Glutamatergic neuron (in vitro differentiated cells): Measurements from ENCODE around the gene MXD4. TPM values are rescaled to one million over a fixed set of nuclear protein-coding genes. Genes with fewer than 3 reads are reported as not detected.

Experiments used
- DNase-seq: peaks from one replicate; pipeline ENCODE4 v3.0.0; 2022
- H3K27ac Mint-ChIP-seq: one replicate; pipeline ENCODE4 v1.8.0; 2020; ENCODE audit warnings: mild to moderate bottlenecking, mixed read lengths, inconsistent platforms; ENCODE audit not compliant: unreplicated experiment
- H3K27me3 Mint-ChIP-seq: one replicate; pipeline ENCODE4 v1.8.0; 2020; ENCODE audit warnings: mild to moderate bottlenecking, moderate library complexity, mixed read lengths, inconsistent platforms; ENCODE audit not compliant: unreplicated experiment
- H3K36me3 Mint-ChIP-seq: one replicate; pipeline ENCODE4 v1.8.0; 2020; ENCODE audit warnings: mild to moderate bottlenecking, mixed read lengths, inconsistent platforms; ENCODE audit not compliant: unreplicated experiment
- H3K4me1 Mint-ChIP-seq: one replicate; pipeline ENCODE4 v1.8.0; 2020; ENCODE audit warnings: mild to moderate bottlenecking, low read depth, mixed read lengths, inconsistent platforms; ENCODE audit not compliant: unreplicated experiment
- H3K4me3 Mint-ChIP-seq: one replicate; pipeline ENCODE4 v1.8.0; 2020; ENCODE audit warnings: mild to moderate bottlenecking, mixed read lengths, inconsistent platforms; ENCODE audit not compliant: unreplicated experiment
- H3K9me3 Mint-ChIP-seq: one replicate; pipeline ENCODE4 v1.8.0; 2020; ENCODE audit warnings: mild to moderate bottlenecking, moderate library complexity, mixed read lengths, inconsistent platforms; ENCODE audit not compliant: unreplicated experiment
- CTCF ChIP-seq: fragments of 200-600 bp; sonication (generic); IDR thresholded peaks from one replicate; pipeline ENCODE4 v1.5.0; 2021; ENCODE audit not compliant: partially characterized antibody, unreplicated experiment
- total RNA-seq: library from RNA; stranded (reverse); fragmentation: NEBNext Ultra II Directional; extraction: Animal tissue kit (Norgen Biotek cat#: 25700); gene quantifications from one replicate; pipeline ENCODE4 v1.2.1, GENCODE V29; 2021; ENCODE audit not compliant: unreplicated experiment

MXD4 gene
- total RNA-seq, 1 donor from 2014 or later = 143 TPM

GRCh38 chr4:2285613-2286381 lies 23.9 kb upstream of the MXD4 start:
- no peak for TF ChIP-seq CTCF
- H3K9me3 Mint-ChIP-seq = peaks cover 2% of the 10 kb centered on the region

DNA sequence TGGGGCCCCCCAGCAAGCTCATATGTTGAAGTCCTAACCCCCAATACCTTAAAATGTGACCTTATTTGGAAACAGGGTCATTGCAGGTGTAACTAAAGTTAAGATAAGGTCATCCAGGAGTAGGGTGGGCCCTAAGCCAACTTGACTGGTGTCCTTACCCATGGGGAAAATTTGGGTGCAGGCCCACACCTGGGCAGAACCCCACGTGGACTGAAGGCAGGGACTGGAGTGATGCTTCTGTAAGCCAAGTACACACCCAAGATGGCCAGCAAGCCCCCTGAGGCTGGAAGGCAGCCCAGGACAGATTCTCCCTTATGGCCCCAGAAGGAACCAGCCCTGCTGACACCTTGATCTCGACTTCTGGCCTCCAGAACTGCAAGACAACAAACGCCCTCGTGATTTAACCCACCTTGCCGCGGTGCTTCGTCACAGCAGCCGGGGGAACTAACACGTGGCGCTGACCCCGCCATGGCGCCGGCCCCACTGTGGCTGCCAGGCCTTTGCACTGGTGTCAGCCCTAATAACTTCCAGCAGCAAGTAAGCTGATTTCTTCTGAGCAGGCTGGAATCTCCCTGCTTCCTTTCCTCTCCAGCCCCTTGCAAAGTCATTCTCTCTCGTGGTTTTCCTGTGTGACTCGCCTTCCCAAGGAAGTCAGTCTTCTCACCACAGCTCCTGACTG lies 23.2 kb upstream of the MXD4 start:
- Mint-ChIP-seq H3K36me3 (no peaks in the 10 kb centered on the region), H3K27ac (no peak overlapping the region), H3K9me3 (peaks cover 2% of the 10 kb centered on the region), H3K4me1 (peaks cover 12% of the 10 kb centered on the region), H3K4me3 (no peak overlapping the region), H3K27me3 (peaks cover 3% of the 10 kb centered on the region)
- no peak for DNase-seq
- no peak for TF ChIP-seq CTCF

More at GRCh38 chr4:2285613-2286381, 23.9 kb upstream of the MXD4 start:
- Mint-ChIP-seq H3K36me3 (no peaks in the 10 kb centered on the region), H3K4me3 (no peak overlapping the region), H3K27me3 (peaks cover 3% of the 10 kb centered on the region), H3K27ac (no peak overlapping the region), H3K4me1 (peaks cover 12% of the 10 kb centered on the region)
- DNase-seq = peak; percentile 58

GRCh38 chr4:2284161-2284933 lies 22.4 kb upstream of the MXD4 start:
- H3K4me1 Mint-ChIP-seq = peaks cover 12% of the 10 kb centered on the region
- no peak overlapping the region for H3K27ac Mint-ChIP-seq
- peaks cover 3% of the 10 kb centered on the region for H3K27me3 Mint-ChIP-seq
- peaks cover 4% of the 10 kb centered on the region for H3K9me3 Mint-ChIP-seq
- no peak for TF ChIP-seq CTCF
- DNase-seq = peak; percentile 3
- no peak overlapping the region for H3K4me3 Mint-ChIP-seq
- no peaks in the 10 kb centered on the region for H3K36me3 Mint-ChIP-seq

- Mint-ChIP-seq H3K4me3 (no peak overlapping the region), H3K27me3 (peaks cover 3% of the 10 kb centered on the region), H3K4me1 (peaks cover 12% of the 10 kb centered on the region), H3K27ac (no peak overlapping the region), H3K36me3 (no peaks in the 10 kb centered on the region), H3K9me3 (peaks cover 4% of the 10 kb centered on the region)
- TF ChIP-seq CTCF = no peak
- no peak for DNase-seq
Measured at GRCh38 chr4:2283199-2283711, 21.3 kb upstream of the MXD4 start.
